Lower lobe of right lung (tissue), 2 donors: ENCODE measurements around the gene KRT78. TPM values are rescaled to one million over a fixed set of nuclear protein-coding genes. Genes with fewer than 3 reads are reported as not detected.

Experiments
- ATAC-seq, 2 donors: fragments of 200-7000 bp; cut with Tn5 transposase; one replicate each; pipeline ENCODE4 v1.9.1; 2020 to 2022; ENCODE audit warnings: mild to moderate bottlenecking in 2 of 2, moderate library complexity in 2 of 2
- DNase-seq: peaks from one replicate; pipeline ENCODE4 v3.0.0-alpha.2; 2020
- H3K27ac ChIP-seq: fragments of 200-600 bp; one replicate; pipeline ENCODE4 v1.8.0; 2022
- H3K27me3 ChIP-seq: fragments of 200-600 bp; one replicate; pipeline ENCODE4 v1.8.0; 2022; ENCODE audit warnings: low read depth
- H3K36me3 ChIP-seq: fragments of 200-600 bp; one replicate; pipeline ENCODE4 v1.8.0; 2022; ENCODE audit warnings: mild to moderate bottlenecking
- H3K4me1 ChIP-seq: fragments of 200-600 bp; one replicate; pipeline ENCODE4 v1.8.0; 2022
- H3K4me3 ChIP-seq: fragments of 200-600 bp; one replicate; pipeline ENCODE4 v1.8.0; 2022; ENCODE audit warnings: mild to moderate bottlenecking
- H3K9me3 ChIP-seq: fragments of 200-600 bp; one replicate; pipeline ENCODE4 v1.8.0; 2022
- intact Hi-C: fragments of 100-400 bp; cut with DNase I; formaldehyde crosslinking; loops from one replicate; pipeline ENCODE4 v1.11.0; 2022
- total RNA-seq: library from RNA; stranded (reverse); fragmentation: NEBNext Ultra II Directional; extraction: Animal tissue kit (Norgen Biotek cat#: 25700); gene quantifications from one replicate; pipeline ENCODE4 v1.2.1, GENCODE V29; 2021
- TF ChIP-seq, protein P1 (sequence below): fragments of 200-600 bp; IDR thresholded peaks from one replicate; pipeline ENCODE4 v1.8.0; 2022; ENCODE audit warnings: antibody characterized with exemption, mild to moderate bottlenecking
- donor health status: DM: no; HTN: yes; CAD: no; lungs with severe emphysema.

Gene KRT78
- total RNA-seq, 1 donor from 2014 or later, result not detected

DNA sequence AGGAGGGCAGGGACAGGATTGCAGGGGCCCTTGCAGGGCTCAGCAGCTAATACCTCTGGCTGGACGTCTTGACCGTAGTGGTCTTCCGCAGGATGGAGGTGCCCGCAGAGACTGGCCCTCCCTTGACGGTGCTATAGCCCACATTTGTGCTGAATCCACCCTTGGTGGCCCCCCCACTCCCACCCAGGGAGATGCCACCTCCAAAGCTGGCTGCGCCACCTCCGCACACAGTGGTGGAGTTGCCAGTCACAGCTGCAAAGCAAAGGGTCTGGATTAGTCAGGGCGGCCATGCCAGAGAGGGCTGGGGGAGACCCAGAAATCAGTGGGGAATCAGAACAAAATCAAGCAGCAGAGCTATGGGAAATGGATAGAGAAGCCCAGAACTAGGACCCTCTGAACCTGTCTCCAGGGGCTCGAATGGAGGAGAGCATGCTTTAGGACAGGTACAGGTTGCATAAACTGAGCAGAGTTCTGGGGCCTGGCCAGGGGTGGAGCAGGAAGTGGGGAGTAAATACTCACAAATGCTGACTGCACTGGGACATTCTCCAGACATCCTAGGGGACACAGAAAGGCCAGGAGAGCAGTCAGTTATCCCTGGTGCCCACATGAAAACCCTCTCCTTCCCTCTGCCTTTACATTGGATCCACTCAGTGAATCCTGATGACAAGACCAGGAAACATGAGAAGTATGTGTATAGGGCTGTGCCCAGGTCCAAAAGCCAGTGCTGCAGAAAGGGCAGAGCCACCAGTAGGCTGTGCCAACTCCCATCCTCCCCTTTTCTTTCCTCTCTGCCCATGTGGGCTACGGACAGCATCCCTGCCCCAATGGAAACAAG, 26.8 kb downstream of the KRT78 start:
- TF ChIP-seq, protein P1, sequence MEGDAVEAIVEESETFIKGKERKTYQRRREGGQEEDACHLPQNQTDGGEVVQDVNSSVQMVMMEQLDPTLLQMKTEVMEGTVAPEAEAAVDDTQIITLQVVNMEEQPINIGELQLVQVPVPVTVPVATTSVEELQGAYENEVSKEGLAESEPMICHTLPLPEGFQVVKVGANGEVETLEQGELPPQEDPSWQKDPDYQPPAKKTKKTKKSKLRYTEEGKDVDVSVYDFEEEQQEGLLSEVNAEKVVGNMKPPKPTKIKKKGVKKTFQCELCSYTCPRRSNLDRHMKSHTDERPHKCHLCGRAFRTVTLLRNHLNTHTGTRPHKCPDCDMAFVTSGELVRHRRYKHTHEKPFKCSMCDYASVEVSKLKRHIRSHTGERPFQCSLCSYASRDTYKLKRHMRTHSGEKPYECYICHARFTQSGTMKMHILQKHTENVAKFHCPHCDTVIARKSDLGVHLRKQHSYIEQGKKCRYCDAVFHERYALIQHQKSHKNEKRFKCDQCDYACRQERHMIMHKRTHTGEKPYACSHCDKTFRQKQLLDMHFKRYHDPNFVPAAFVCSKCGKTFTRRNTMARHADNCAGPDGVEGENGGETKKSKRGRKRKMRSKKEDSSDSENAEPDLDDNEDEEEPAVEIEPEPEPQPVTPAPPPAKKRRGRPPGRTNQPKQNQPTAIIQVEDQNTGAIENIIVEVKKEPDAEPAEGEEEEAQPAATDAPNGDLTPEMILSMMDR, result no peak
- H3K36me3 ChIP-seq, result no peaks in the 10 kb centered on the region
- peaks cover 45% of the 10 kb centered on the region for H3K27me3 ChIP-seq
- ATAC-seq (peak in 1 of 2 donors; percentile 33), DNase-seq (no peak)
- no peak overlapping the region for H3K27ac ChIP-seq
- H3K4me3 ChIP-seq, result no peak overlapping the region
- peaks cover 7% of the 10 kb centered on the region for H3K4me1 ChIP-seq
- no peaks in the 10 kb centered on the region for H3K9me3 ChIP-seq
- intact Hi-C loops, result no loop called here

DNA sequence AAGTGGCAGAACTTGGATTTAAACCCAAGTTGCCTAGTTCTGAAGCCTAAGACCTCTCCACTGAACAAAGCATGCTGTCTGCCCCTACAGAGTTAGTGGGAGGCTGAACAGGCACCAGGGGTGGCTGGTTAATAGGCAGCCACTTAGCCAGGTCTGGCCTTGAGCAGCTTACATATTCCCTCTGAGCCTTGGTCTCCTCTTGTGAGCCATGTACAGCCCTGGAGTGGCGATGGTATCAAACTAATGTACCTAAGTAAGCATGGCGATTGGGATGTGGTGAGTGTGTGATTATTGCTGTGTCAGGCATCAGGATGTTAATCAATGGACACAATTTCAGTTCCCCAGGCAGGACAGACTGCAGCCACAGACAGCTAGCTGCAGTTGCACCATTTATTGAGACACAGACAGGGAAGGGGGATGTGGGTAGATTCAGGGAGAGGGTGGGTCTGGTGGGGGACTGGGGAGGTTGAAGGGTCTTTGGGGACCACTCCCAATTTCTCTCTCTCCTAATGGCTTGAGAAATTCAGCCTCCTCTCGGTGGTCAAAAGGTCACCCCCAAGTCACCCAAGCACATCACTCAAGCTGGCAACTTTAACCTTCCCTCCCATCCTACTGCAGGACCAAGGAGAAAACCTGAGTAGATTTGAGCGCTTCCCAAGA, 27.6 kb downstream of the KRT78 start:
- H3K4me3 ChIP-seq, result no peak overlapping the region
- H3K27ac ChIP-seq, result no peak overlapping the region
- ATAC-seq (no peak), DNase-seq (no peak)
- no peaks in the 10 kb centered on the region for H3K36me3 ChIP-seq
- H3K4me1 ChIP-seq, result peaks cover 7% of the 10 kb centered on the region
- H3K9me3 ChIP-seq, result no peaks in the 10 kb centered on the region
- peaks cover 51% of the 10 kb centered on the region for H3K27me3 ChIP-seq
- intact Hi-C loops, result no loop called here
- TF ChIP-seq, protein P1, result no peak

DNA sequence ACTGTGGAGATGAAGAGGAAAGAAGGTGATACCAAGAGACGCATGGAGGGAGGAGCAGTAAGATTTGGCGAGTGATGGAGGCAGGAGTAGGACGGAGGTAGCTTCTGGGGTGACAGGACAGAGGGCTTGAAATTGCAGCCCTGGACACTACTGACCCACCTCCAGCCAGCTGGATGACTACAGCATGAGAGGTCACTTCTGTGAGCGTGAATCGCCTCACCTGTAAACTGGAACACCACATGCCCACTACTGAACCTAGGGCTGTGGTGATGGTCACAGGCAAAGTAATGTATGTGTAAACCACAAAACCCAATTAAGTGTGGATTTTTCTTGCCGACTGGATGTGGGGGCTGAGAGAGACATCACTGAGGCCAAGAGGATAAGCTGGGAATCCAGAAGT, 28.3 kb downstream of the KRT78 start:
- DNase-seq (no peak), ATAC-seq (no peak)
- intact Hi-C loops, result no loop called here
- no peak overlapping the region for H3K4me3 ChIP-seq
- TF ChIP-seq, protein P1, result no peak
- no peaks in the 10 kb centered on the region for H3K9me3 ChIP-seq
- H3K4me1 ChIP-seq, result peaks cover 7% of the 10 kb centered on the region
- no peaks in the 10 kb centered on the region for H3K36me3 ChIP-seq
- peaks cover 54% of the 10 kb centered on the region for H3K27me3 ChIP-seq
- no peak overlapping the region for H3K27ac ChIP-seq

DNA sequence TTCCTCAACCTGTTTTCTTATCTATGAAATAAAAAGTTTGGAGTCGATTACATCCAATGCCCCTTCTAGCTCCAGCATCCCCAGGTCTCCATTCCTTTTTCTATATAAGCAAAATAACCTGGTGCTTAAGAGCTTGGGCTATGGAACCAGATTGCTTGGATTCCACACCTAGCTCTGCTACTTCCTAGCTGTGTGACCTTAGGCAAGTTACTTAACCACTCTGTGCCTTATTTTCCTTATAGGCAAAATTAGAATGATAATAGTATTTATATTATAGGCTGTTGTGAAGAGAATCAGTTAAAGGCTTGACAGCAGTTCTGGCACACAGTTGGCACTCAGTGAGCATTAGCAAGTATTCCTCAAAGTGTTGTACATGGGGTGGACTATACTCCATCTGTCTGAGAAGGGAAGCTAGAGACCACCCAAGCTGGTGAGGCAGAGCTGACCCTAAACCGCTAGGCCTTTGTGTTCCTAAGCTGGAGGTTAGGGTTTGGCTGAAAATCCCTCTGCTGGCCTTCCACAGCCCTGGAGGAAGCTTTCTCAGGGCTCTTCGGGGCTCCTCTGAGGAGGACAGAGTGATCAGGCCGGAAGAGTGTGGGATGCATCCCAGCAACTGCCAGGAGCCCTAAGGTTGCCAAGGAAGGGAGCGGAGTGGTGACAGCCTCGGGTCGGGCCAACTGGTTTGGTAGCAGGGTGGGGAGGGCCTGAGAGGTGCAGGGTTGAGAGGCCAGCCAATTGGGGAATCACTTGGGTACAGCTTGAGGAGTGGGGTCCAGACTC, 28.9 kb downstream of the KRT78 start:
- TF ChIP-seq, protein P1, result no peak
- peaks cover 54% of the 10 kb centered on the region for H3K27me3 ChIP-seq
- H3K4me3 ChIP-seq, result no peak overlapping the region
- H3K36me3 ChIP-seq, result no peaks in the 10 kb centered on the region
- DNase-seq, result no peak
- ATAC-seq, result no peak
- H3K27ac ChIP-seq, result no peak overlapping the region
- intact Hi-C loops, result no loop called here
- H3K4me1 ChIP-seq, result peaks cover 7% of the 10 kb centered on the region
- H3K9me3 ChIP-seq, result no peaks in the 10 kb centered on the region

DNA sequence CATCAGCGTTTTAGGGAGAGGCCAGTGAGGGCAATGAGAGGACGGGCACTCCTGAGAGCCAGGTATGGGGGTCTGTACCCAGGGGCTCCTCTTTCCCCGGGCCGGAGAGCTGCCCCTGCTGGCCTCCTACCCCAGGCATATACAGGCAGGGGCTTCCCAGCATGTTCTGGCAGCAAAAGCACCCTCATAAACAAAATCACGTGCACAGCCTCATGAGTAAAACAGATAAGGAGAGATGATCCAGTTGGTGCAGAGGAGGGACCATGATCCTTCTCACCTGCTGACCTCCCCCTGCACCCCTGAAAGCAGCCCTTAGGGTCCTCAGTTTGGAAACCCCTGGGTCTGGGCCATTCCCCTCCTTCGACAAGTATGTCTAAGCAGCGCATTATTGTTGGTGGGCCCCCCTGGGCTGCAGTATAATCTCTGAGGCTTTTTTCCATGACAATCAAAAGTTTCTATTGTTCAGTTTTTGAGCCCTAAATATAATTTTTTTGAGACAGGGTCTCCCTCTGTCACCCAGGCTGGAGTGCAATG, 29.8 kb downstream of the KRT78 start:
- TF ChIP-seq, protein P1, result no peak
- intact Hi-C loops, result no loop called here
- H3K36me3 ChIP-seq, result no peaks in the 10 kb centered on the region
- no peak overlapping the region for H3K27ac ChIP-seq
- ATAC-seq (no peak), DNase-seq (no peak)
- H3K9me3 ChIP-seq, result no peaks in the 10 kb centered on the region
- no peak overlapping the region for H3K4me3 ChIP-seq
- H3K27me3 ChIP-seq, result peaks cover 54% of the 10 kb centered on the region
- peaks cover 11% of the 10 kb centered on the region for H3K4me1 ChIP-seq
